ENCODE data around the gene P2RX2. TPM values are rescaled to one million over a fixed set of nuclear protein-coding genes. Genes with fewer than 3 reads are reported as not detected.

Gene P2RX2
- total RNA-seq, 1 donor from 2014 or later, result not detected

- peak overlapping the region; percentile 39 for H3K4me3 ChIP-seq
- no peaks in the 10 kb centered on the region for H3K9me3 ChIP-seq (ENCODE audit: low read depth)
- no peaks in the 10 kb centered on the region for H3K36me3 ChIP-seq
- H3K9ac ChIP-seq, result no peak overlapping the region
- H4K20me1 ChIP-seq (ENCODE audit: low read depth), result peaks cover 66% of the 10 kb centered on the region
- Mint-ChIP-seq H3K9me3 (no peaks in the 10 kb centered on the region), H3K27me3 (ENCODE audit: insufficient read depth, low read depth) (peaks cover 29% of the 10 kb centered on the region), H3K36me3 (peaks cover 6% of the 10 kb centered on the region), H3K4me3 (no peak overlapping the region), H3K4me1 (peaks cover 4% of the 10 kb centered on the region), H3K27ac (no peak overlapping the region)
- peaks cover 27% of the 10 kb centered on the region for H3F3A ChIP-seq (ENCODE audit: low read depth)
- H3K27ac ChIP-seq, result no peak overlapping the region
- peaks cover 15% of the 10 kb centered on the region for H3K4me1 ChIP-seq
- DNase-seq (ENCODE audit: low spot score), result peak; percentile 57
- H2AFZ ChIP-seq (replicated peaks), result no peak overlapping the region
- peak overlapping the region; percentile 74 for H3K4me2 ChIP-seq
- H3K27me3 ChIP-seq, result peaks cover 83% of the 10 kb centered on the region
- H3K79me2 ChIP-seq (ENCODE audit: low read depth), result no peaks in the 10 kb centered on the region
- TF ChIP-seq CTCF (IDR thresholded peaks at IDR 0.05) (no peak), EZH2phosphoT487 (IDR thresholded peaks at IDR 0.05) (no peak), EZH2 (IDR thresholded peaks at IDR 0.05) (no peak)
These were observed 35.2 kb upstream of the P2RX2 start for GRCh38 chr12:132583411-132583710.

- Mint-ChIP-seq H3K36me3 (peaks cover 4% of the 10 kb centered on the region), H3K4me1 (peaks cover 4% of the 10 kb centered on the region), H3K27me3 (ENCODE audit: insufficient read depth, low read depth) (peaks cover 27% of the 10 kb centered on the region), H3K27ac (no peak overlapping the region), H3K9me3 (no peaks in the 10 kb centered on the region), H3K4me3 (peak overlapping the region; percentile 74)
- Histone ChIP-seq H3K79me2 (ENCODE audit: low read depth) (no peaks in the 10 kb centered on the region), H3K27ac (no peak overlapping the region), H3K4me3 (peak overlapping the region; percentile 39), H3K36me3 (no peaks in the 10 kb centered on the region), H3K9ac (no peak overlapping the region), H3F3A (ENCODE audit: low read depth) (peaks cover 27% of the 10 kb centered on the region), H3K9me3 (ENCODE audit: low read depth) (no peaks in the 10 kb centered on the region), H2AFZ (replicated peaks) (no peak overlapping the region), H3K27me3 (peaks cover 87% of the 10 kb centered on the region), H3K4me1 (peaks cover 15% of the 10 kb centered on the region), H4K20me1 (ENCODE audit: low read depth) (peaks cover 66% of the 10 kb centered on the region), H3K4me2 (peak overlapping the region; percentile 74)
- TF ChIP-seq CTCF (IDR thresholded peaks at IDR 0.05) (no peak), EZH2phosphoT487 (IDR thresholded peaks at IDR 0.05) (peak; percentile 68), EZH2 (IDR thresholded peaks at IDR 0.05) (peak; percentile 81)
- DNase-seq (ENCODE audit: low spot score), result peak; percentile 85
These were observed 34.8 kb upstream of the P2RX2 start for GRCh38 chr12:132583736-132584135.

- Histone ChIP-seq H3F3A (ENCODE audit: low read depth) (peaks cover 22% of the 10 kb centered on the region), H4K20me1 (ENCODE audit: low read depth) (peaks cover 61% of the 10 kb centered on the region), H2AFZ (replicated peaks) (no peak overlapping the region), H3K4me3 (peak overlapping the region; percentile 39), H3K9ac (no peak overlapping the region), H3K36me3 (no peaks in the 10 kb centered on the region), H3K27me3 (peaks cover 94% of the 10 kb centered on the region), H3K4me2 (peak overlapping the region; percentile 74), H3K9me3 (ENCODE audit: low read depth) (no peaks in the 10 kb centered on the region), H3K4me1 (peaks cover 15% of the 10 kb centered on the region), H3K27ac (no peak overlapping the region), H3K79me2 (ENCODE audit: low read depth) (no peaks in the 10 kb centered on the region)
- Mint-ChIP-seq H3K9me3 (no peaks in the 10 kb centered on the region), H3K4me1 (peaks cover 4% of the 10 kb centered on the region), H3K4me3 (no peak overlapping the region), H3K27me3 (ENCODE audit: insufficient read depth, low read depth) (peaks cover 28% of the 10 kb centered on the region), H3K27ac (no peak overlapping the region), H3K36me3 (peaks cover 4% of the 10 kb centered on the region)
- TF ChIP-seq EZH2 (IDR thresholded peaks at IDR 0.05), result no peak
- TF ChIP-seq CTCF (IDR thresholded peaks at IDR 0.05), result no peak
- no peak for TF ChIP-seq EZH2phosphoT487 (IDR thresholded peaks at IDR 0.05)
- no peak for DNase-seq (ENCODE audit: low spot score)
These were observed 34.1 kb upstream of the P2RX2 start for GRCh38 chr12:132584429-132584828.

All from neural progenitor cell (in vitro differentiated cells).